H1 (cell line): ENCODE measurements around the gene TRIM62. TPM values are rescaled to one million over a fixed set of nuclear protein-coding genes. Genes with fewer than 3 reads are reported as not detected.

ENCODE experiments used
- BCL11A ChIP-seq, 2 experiments: IDR thresholded peaks; one replicate each; pipeline ENCODE4 v1.6.1; 2011; ENCODE audit warnings: low read depth in 2 of 2, low read length in 2 of 2, mild to moderate bottlenecking in 2 of 2
- BRCA1 ChIP-seq: IDR thresholded peaks from 2 replicates; pipeline ENCODE4 v1.6.1; 2012; ENCODE audit warnings: low read depth, low read length, improper control_type of control experiment
- CBX8 ChIP-seq: fragments of 300-800, 300-1000 bp; sonication (generic); IDR thresholded peaks from 2 replicates; pipeline ENCODE4 v1.7.1; 2016; ENCODE audit warnings: low read depth, low read length, borderline replicate concordance
- CEBPB ChIP-seq: IDR thresholded peaks from 2 replicates; pipeline ENCODE4 v1.6.1; 2012; ENCODE audit warnings: low read depth, low read length
- E2F6 ChIP-seq: IDR thresholded peaks from 2 replicates; pipeline ENCODE4 v1.6.1; 2012; ENCODE audit warnings: inconsistent platforms
- EZH2 ChIP-seq: fragments of 200-600 bp; sonication (generic); IDR thresholded peaks from 2 replicates; pipeline ENCODE4 v1.7.1; 2012; ENCODE audit warnings: low read depth, mild to moderate bottlenecking, moderate library complexity, low read length, inconsistent platforms; ENCODE audit not compliant: severe bottlenecking
- GABPA ChIP-seq: IDR thresholded peaks from 2 replicates; pipeline ENCODE4 v1.6.1; 2011; ENCODE audit warnings: mild to moderate bottlenecking, low read length, moderate library complexity, borderline replicate concordance; ENCODE audit not compliant: insufficient read depth
- KDM4A ChIP-seq: IDR thresholded peaks from one replicate; pipeline ENCODE4 v1.7.1; 2012; ENCODE audit warnings: low read depth, mild to moderate bottlenecking, moderate library complexity, low read length, inconsistent platforms; ENCODE audit not compliant: severe bottlenecking
- MAFK ChIP-seq: IDR thresholded peaks from 2 replicates; pipeline ENCODE4 v1.6.1; 2012; ENCODE audit warnings: low read depth, mild to moderate bottlenecking, improper control_type of control experiment, low read length
- NRF1 ChIP-seq: IDR thresholded peaks from 2 replicates; pipeline ENCODE4 v1.6.1; 2011; ENCODE audit warnings: mild to moderate bottlenecking, low read depth, low read length, improper control_type of control experiment
- POLR2A ChIP-seq, 2 experiments: IDR thresholded peaks; 1 replicate in 1 of 2; 2 replicates in 1 of 2; pipeline ENCODE4 v1.6.1; 2011; ENCODE audit warnings: low read depth in 2 of 2, low read length in 2 of 2, mild to moderate bottlenecking in 2 of 2; ENCODE audit errors: control extremely low read depth in 1 of 2
- POLR2AphosphoS5 ChIP-seq: IDR thresholded peaks from 2 replicates; pipeline ENCODE4 v1.6.1; 2011; ENCODE audit warnings: low read depth, low read length
- POU5F1 ChIP-seq: IDR thresholded peaks from 2 replicates; pipeline ENCODE4 v1.6.1; 2011; ENCODE audit warnings: low read depth, mild to moderate bottlenecking, low read length, moderate library complexity
- RBBP5 ChIP-seq: IDR thresholded peaks from 2 replicates; pipeline ENCODE4 v1.7.1; 2012; ENCODE audit warnings: low read depth, mild to moderate bottlenecking, inconsistent platforms, low read length, moderate library complexity, borderline replicate concordance
- SIN3A ChIP-seq, 2 experiments: IDR thresholded peaks in 1 of 2; conservative IDR thresholded peaks in 1 of 2; 2 replicates each; pipeline ENCODE4 v1.6.1; 2011 to 2012; ENCODE audit warnings: low read length in 2 of 2, improper control_type of control experiment in 1 of 2, low read depth in 1 of 2, mild to moderate bottlenecking in 1 of 2
- SRF ChIP-seq: IDR thresholded peaks from 2 replicates; pipeline ENCODE4 v1.6.1; 2011; ENCODE audit warnings: mild to moderate bottlenecking, low read depth, low read length, moderate library complexity
- SUZ12 ChIP-seq: fragments of 200-600 bp; sonication (generic); IDR thresholded peaks from 2 replicates; pipeline ENCODE4 v1.6.1; 2012; ENCODE audit warnings: mild to moderate bottlenecking, inconsistent platforms, low read length, moderate library complexity, mixed read lengths
- ZNF274 ChIP-seq: IDR thresholded peaks from 2 replicates; pipeline ENCODE4 v1.7.0; 2012; ENCODE audit warnings: low read length, borderline replicate concordance; ENCODE audit errors: extremely low read depth
- polyA plus RNA-seq, 7 experiments: library from polyadenylated mRNA; depleted of rRNA in 3 of 7; stranded (reverse) in 5 of 7; unstranded in 2 of 7; fragments of >200 nt in 5 of 7; fragments of 200-250 nt in 2 of 7; gene quantifications; 1 replicate in 5 of 7; 2 replicates in 1 of 7; 4 replicates in 1 of 7; pipeline versions ENCODE4 v1.2.1 to v1.2.3, GENCODE V29; 2011 to 2013; ENCODE audit warnings: missing spikeins in 2 of 7, mixed read lengths in 2 of 7
- total RNA-seq: library from RNA; stranded (reverse); fragmentation: NEBNext Ultra II Directional; extraction: Animal tissue kit (Norgen Biotek cat#: 25700); gene quantifications from 2 replicates; pipeline ENCODE4 v1.2.1, GENCODE V29; 2021
- TF ChIP-seq, protein P1 (sequence below): IDR thresholded peaks from 2 replicates; pipeline ENCODE4 v1.6.1; 2011; ENCODE audit warnings: low read depth, mild to moderate bottlenecking, low read length; ENCODE audit not compliant: insufficient read depth
- TF ChIP-seq, protein P2 (sequence below), 3 experiments: IDR thresholded peaks; 1 replicate in 2 of 3; 2 replicates in 1 of 3; pipeline versions ENCODE4 v1.5.1 to v1.6.1; 2011; ENCODE audit warnings: low read length in 3 of 3, mild to moderate bottlenecking in 3 of 3, inconsistent platforms in 2 of 3, low read depth in 1 of 3, moderate library complexity in 1 of 3; ENCODE audit not compliant: insufficient read depth in 1 of 3; ENCODE audit errors: control extremely low read depth in 1 of 3

The TRIM62 gene
- total and polyA plus RNA-seq, 2 of the 8 experiments (the other 6 are each of a cell fraction or from before 2014, with no cell fraction given) = 6.3 to 10.8 TPM

GRCh38 chr1:33127001-33127823 is 54.6 kb downstream of the TRIM62 start (continued):
- TF ChIP-seq ZNF274 = no peak
- TF ChIP-seq SRF = no peak
- no peak for TF ChIP-seq EZH2
- peak; percentile 97 for TF ChIP-seq GABPA
- peak; percentile 82 to 90; a peak in 3 of 4 replicates for TF ChIP-seq SIN3A (conservative IDR thresholded peaks at IDR 0.05 in 1 of 2, IDR thresholded peaks at IDR 0.05 in 1 of 2; ENCODE audit: low read depth in 1 of 2, low read length in 2 of 2)
- no peak for TF ChIP-seq RBBP5
- peak; percentile 62 for TF ChIP-seq KDM4A
- TF ChIP-seq CBX8 = no peak
- TF ChIP-seq POU5F1 = no peak
- no peak for TF ChIP-seq NRF1
- no peak for TF ChIP-seq SUZ12
- peak; percentile 35; the same call in 1 of the 2 replicates for TF ChIP-seq CEBPB
- no peak for TF ChIP-seq BCL11A (IDR thresholded peaks at IDR 0.05; ENCODE audit: low read depth in 2 of 2, low read length in 2 of 2)
- no peak for TF ChIP-seq BRCA1
- TF ChIP-seq, protein P1, sequence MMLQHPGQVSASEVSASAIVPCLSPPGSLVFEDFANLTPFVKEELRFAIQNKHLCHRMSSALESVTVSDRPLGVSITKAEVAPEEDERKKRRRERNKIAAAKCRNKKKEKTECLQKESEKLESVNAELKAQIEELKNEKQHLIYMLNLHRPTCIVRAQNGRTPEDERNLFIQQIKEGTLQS = no peak
- peak; percentile 67 for TF ChIP-seq E2F6
- TF ChIP-seq, protein P2, sequence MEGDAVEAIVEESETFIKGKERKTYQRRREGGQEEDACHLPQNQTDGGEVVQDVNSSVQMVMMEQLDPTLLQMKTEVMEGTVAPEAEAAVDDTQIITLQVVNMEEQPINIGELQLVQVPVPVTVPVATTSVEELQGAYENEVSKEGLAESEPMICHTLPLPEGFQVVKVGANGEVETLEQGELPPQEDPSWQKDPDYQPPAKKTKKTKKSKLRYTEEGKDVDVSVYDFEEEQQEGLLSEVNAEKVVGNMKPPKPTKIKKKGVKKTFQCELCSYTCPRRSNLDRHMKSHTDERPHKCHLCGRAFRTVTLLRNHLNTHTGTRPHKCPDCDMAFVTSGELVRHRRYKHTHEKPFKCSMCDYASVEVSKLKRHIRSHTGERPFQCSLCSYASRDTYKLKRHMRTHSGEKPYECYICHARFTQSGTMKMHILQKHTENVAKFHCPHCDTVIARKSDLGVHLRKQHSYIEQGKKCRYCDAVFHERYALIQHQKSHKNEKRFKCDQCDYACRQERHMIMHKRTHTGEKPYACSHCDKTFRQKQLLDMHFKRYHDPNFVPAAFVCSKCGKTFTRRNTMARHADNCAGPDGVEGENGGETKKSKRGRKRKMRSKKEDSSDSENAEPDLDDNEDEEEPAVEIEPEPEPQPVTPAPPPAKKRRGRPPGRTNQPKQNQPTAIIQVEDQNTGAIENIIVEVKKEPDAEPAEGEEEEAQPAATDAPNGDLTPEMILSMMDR (IDR thresholded peaks at IDR 0.05; ENCODE audit: control extremely low read depth in 1 of 3, insufficient read depth in 1 of 3, low read depth in 1 of 3, low read length in 3 of 3) = peak; percentile 81 to 99 (median 93)
- peak; percentile 71 to 88 for TF ChIP-seq POLR2A (IDR thresholded peaks at IDR 0.05; ENCODE audit: control extremely low read depth in 1 of 2, low read depth in 2 of 2, low read length in 2 of 2)
- TF ChIP-seq POLR2AphosphoS5 = peak; percentile 84
- TF ChIP-seq MAFK = peak; percentile 23; the same call in 1 of the 2 replicates
